ENCODE data around the gene ZNF521.

ZNF521 gene

DNA sequence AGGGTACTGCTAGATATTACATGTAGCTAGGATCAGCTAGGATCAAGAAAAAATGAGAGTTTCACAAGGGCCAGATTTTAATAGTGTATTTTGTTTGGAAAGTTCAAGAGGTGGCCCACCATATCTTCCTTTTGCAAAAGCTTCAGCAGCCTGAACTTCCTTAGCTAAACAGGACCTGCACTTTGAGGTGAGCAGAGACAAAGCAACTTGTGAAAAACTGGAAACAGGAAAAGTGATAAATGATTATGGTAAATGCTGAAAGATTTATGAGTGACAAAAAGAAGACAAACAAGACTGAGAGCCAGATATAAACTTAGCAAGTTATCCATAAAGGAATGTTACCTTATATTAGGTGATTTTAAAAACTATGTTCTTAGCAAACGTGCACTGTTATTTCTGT lies 123.6 kb downstream of the ZNF521 start:
- no peak for DNase-seq (ENCODE audit: low read depth in 2 of 2)

DNA sequence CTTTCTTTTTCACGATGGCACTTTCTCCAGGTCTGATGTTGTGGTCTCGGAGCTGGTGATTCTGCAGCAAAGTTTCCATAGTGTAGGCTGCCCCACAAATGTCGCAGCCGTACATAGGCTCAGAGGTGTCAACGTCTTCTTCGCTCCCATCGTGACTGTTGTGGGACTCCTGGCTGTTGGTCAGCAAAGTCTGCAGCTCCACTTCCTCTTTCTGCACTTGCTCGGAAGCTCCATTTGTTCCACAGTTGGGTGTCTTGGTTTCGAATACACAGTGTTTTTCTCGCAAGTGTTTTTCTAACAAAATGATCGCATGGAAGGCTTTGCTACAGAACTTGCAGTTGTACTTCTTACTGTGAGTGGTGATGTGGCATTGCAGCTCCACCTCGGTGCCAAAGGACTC lies 126.8 kb downstream of the ZNF521 start:
- DNase-seq (ENCODE audit: low read depth in 2 of 2): no peak

DNA sequence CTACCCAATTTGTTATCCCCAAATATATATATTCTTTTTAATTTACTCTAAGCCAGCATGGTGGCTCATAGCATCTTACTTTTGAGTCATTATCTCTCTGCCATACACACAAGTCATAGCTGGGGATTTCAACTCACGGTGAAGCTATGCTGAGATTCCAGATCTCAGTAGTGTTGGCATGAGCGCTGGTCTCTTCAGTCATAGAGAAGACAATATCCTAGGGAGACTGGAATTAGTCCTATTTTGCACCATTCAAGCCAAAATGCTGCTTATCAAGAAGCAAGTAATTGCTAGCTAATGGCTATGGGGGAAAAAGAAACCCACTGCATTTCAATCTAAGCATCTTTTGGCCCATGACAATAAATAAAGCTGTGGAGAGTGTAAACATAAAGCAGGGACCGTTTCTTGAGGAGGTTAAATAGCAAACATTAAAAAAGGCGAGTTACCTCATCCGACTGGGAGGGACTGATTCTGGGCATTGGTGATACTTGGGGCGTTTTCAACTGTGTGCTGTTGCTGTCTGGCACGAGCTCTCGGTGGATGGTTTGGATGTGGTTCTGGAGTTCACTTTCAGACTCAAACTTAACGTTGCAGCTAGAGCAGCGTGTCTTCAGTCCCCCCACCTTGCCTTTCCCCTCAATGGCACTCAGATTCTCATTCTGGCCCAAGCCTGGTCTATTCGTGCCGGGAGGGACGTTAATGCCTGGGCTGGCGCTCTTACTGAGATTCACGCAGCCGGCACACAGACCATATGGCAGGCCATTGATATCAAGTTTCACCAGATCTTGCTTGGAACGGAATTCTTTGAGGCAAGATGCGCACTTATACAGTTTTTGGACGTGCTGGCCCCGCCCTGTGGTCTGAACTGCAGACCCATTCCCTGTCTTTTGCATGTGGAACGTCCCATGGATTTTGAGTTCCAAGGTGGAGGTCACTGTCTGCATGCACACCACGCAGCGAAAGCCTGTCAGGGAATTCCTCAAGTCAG lies 127.8 kb downstream of the ZNF521 start:
- DNase-seq (ENCODE audit: low read depth in 2 of 2): no peak

DNA sequence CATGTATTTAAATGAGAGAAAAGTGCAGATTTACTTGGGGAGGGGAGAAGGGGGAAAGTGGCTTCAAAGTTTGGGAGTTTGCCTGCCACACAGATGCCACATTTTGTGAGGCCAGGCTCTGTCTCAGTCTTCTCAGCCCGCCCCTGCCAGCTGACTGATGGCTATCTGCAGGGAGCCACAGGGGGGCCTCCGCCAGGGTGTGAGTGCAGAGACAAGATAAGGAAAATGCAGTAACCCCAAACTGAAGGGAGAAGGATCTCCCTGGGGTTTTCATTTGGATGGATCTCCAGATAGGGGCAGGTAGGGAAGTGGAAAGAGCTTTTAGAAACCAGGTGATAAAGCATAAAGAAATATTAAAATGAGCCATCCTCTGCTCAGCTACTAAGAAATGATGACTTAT lies 128.8 kb downstream of the ZNF521 start:
- DNase-seq (ENCODE audit: low read depth in 2 of 2): no peak

- no peak for DNase-seq (ENCODE audit: low read depth in 2 of 2)
Observed at GRCh38 chr18:25222648-25223047, 129.3 kb downstream of the ZNF521 start.

- DNase-seq (ENCODE audit: low read depth in 2 of 2): no peak
Observed at GRCh38 chr18:25210622-25211021, 141.3 kb downstream of the ZNF521 start.

- DNase-seq (ENCODE audit: low read depth in 2 of 2): no peak
Observed at GRCh38 chr18:25192065-25192464, 159.9 kb downstream of the ZNF521 start.

- no peak for DNase-seq (ENCODE audit: low read depth in 2 of 2)
Observed at GRCh38 chr18:25190472-25190871, 161.5 kb downstream of the ZNF521 start.

GRCh38 chr18:25189391-25190185 lies 162.4 kb downstream of the ZNF521 start:
- no peak for DNase-seq (ENCODE audit: low read depth in 2 of 2)

- no peak for DNase-seq (ENCODE audit: low read depth in 2 of 2)
Observed at GRCh38 chr18:25187521-25188192, 164.3 kb downstream of the ZNF521 start.

- no peak for DNase-seq (ENCODE audit: low read depth in 2 of 2)
Observed at GRCh38 chr18:25186871-25187270, 165.1 kb downstream of the ZNF521 start.

DNA sequence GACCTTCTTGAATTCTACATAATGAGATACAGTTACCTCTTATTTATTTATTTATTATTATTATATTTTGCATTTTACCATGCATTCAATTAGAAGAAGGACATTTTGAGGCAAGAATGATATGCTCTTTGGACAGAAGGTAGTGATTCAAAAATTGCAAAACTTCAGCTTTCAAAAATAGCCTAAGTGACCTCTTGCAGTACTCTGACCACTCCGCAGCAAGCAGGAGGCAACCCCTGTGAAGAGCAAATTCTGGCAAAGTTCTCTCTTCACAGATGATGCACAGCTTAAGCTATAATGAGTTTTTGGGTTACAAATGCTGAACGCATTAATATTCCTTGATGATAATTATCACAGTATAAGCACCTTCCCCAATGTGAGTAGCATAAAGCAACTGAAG lies 170.0 kb downstream of the ZNF521 start:
- no peak for DNase-seq (ENCODE audit: low read depth in 2 of 2)

DNA sequence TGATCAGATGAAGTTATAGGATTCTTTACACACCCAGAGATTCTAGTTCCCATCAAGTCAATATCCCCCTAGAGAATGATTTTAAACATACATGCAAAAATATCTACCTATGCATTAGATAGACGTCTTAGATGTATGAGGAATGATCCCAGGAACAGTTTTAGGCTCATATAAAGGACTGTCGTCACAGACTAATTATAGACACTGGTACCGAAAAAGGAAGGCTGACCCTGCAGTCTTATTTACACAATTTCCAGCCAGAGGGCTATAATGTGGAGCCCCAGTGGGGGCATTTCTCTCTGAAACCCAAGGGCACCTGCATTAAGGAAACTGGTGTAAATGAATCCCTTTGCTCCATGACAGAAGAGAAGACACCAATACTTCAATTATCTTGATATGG lies 170.4 kb downstream of the ZNF521 start:
- no peak for DNase-seq (ENCODE audit: low read depth in 2 of 2)

DNA sequence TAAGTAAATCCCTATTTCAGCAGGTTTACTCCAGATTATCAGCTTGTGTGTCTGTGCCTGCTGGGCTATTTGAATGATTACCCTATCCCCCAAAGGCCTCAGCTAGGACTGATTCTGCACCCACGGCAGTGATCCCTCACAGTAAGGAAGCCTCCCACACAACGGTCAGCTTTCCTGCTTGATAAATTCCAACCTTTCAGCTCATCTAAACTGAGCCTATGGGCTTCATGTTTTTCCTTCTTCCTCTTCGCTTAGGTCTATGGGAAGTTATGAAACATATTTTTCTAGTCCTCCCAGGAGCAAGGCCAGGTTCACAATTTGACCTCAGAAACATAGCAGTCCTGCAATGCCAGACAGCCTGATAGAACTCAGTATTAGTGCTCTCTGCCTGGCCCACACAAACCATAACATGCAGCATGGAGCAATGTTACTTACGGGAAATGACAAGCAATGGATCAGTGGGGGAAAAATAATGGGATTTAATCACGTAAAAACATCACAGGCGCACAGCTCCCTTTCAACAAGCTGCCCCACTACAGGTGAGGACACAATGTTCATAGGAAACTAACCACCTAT lies 170.9 kb downstream of the ZNF521 start:
- no peak for DNase-seq (ENCODE audit: low read depth in 2 of 2)

- no peak for DNase-seq (ENCODE audit: low read depth in 2 of 2)
Observed at GRCh38 chr18:25177631-25178030, 174.3 kb downstream of the ZNF521 start.

GRCh38 chr18:25176518-25177042 lies 175.4 kb downstream of the ZNF521 start:
- DNase-seq (ENCODE audit: low read depth in 2 of 2): no peak

- no peak for DNase-seq (ENCODE audit: low read depth in 2 of 2)
Observed at GRCh38 chr18:25175558-25176517, 176.1 kb downstream of the ZNF521 start.

DNA sequence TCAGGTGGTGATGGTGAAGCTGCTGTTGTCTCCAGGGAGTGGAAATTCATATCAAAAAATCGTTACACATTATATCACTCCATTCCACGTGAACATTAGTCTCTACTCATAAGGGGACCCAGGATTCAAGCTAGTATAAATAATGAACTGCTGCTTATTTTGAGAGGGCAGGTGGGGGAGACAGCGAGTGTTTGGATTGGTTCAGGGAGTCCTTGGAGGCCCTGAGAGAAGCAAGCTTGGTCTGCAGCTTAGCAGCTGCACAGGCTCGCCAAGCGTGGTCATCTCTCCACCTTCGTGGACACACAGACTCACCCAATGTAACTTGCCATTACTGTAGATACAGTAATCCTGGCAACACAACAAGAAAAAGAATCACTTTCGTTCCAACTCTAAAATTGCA lies 177.6 kb downstream of the ZNF521 start:
- DNase-seq (ENCODE audit: low read depth in 2 of 2): no peak

- no peak for DNase-seq (ENCODE audit: low read depth in 2 of 2)
Observed at GRCh38 chr18:25171334-25171733, 180.6 kb downstream of the ZNF521 start.

GRCh38 chr18:25170402-25170801 lies 181.6 kb downstream of the ZNF521 start:
- no peak for DNase-seq (ENCODE audit: low read depth in 2 of 2)

Data from fibroblast of skin of left biceps (primary cell).